Liver (tissue), 3 donors: ENCODE results near the gene SLC49A4.

Experiments
- GABPA ChIP-seq, 2 donors: IDR thresholded peaks in 1 of 2; conservative IDR thresholded peaks in 1 of 2; 2 replicates each; pipeline ENCODE4 v1.6.1; 2016; ENCODE audit warnings: antibody characterized with exemption in 2 of 2, mild to moderate bottlenecking in 1 of 2, moderate library complexity in 1 of 2
- HNF4G ChIP-seq: IDR thresholded peaks from 2 replicates; pipeline ENCODE4 v1.6.1; 2016; ENCODE audit warnings: antibody characterized with exemption
- RAD21 ChIP-seq, 2 donors: IDR thresholded peaks; 2 replicates each; pipeline ENCODE4 v1.6.1; 2016; ENCODE audit warnings: antibody characterized with exemption in 2 of 2, mild to moderate bottlenecking in 2 of 2
- RXRA ChIP-seq, 2 donors: IDR thresholded peaks; 2 replicates each; pipeline ENCODE4 v1.6.1; 2017 to 2018; ENCODE audit warnings: antibody characterized with exemption in 2 of 2, mild to moderate bottlenecking in 1 of 2
- SP1 ChIP-seq: IDR thresholded peaks from 2 replicates; pipeline ENCODE4 v1.6.1; 2018; ENCODE audit warnings: antibody characterized with exemption, mild to moderate bottlenecking
- TAF1 ChIP-seq: conservative IDR thresholded peaks from 2 replicates; pipeline ENCODE4 v1.6.1; 2016; ENCODE audit warnings: antibody characterized with exemption, mild to moderate bottlenecking
- TF ChIP-seq, protein P1 (sequence below): IDR thresholded peaks from 2 replicates; pipeline ENCODE4 v1.6.1; 2016; ENCODE audit warnings: antibody characterized with exemption
- TF ChIP-seq, protein P2 (sequence below): fragments of 150-350 bp; IDR thresholded peaks from 2 replicates; pipeline ENCODE4 v1.5.1; 2017; ENCODE audit warnings: improper control_type of control experiment, low read depth, low read length; ENCODE audit not compliant: missing input control
- TF ChIP-seq, protein P3 (sequence below): IDR thresholded peaks from 2 replicates; pipeline ENCODE4 v1.6.1; 2016; ENCODE audit warnings: antibody characterized with exemption
- TF ChIP-seq, protein P4 (sequence below): IDR thresholded peaks from 2 replicates; pipeline ENCODE4 v1.6.1; 2016; ENCODE audit warnings: antibody characterized with exemption, mild to moderate bottlenecking
- donor health status: healthy.
- donor health status: healthy.

DNA sequence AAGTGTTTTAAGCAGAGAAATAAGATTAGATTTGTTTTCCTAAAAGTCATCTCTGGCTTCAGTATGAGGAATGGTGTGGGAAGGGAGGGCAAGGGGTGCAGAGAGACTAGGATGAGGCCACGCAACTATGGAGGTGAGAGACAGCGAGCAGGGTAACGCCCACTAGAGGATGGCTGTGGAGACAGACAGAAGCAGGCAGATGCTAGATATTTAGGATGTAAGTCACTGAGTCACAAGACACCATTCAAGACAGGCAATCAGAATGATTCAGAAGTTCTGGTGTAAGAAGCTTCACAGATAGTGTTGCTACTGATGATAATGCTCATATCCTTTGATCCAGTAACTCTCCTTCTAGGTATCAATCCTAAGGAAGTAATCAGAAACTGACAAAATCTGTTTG, 20.3 kb upstream of the SLC49A4 start:
- TF ChIP-seq RXRA (IDR thresholded peaks at IDR 0.05) = no peak
- TF ChIP-seq, protein P1, sequence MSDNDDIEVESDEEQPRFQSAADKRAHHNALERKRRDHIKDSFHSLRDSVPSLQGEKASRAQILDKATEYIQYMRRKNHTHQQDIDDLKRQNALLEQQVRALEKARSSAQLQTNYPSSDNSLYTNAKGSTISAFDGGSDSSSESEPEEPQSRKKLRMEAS = no peak
- no peak for TF ChIP-seq HNF4G
- TF ChIP-seq GABPA (IDR thresholded peaks at IDR 0.05 in 1 of 2, conservative IDR thresholded peaks at IDR 0.05 in 1 of 2) = no peak
- no peak for TF ChIP-seq TAF1
- TF ChIP-seq RAD21 (IDR thresholded peaks at IDR 0.05) = no peak
- TF ChIP-seq, protein P2, sequence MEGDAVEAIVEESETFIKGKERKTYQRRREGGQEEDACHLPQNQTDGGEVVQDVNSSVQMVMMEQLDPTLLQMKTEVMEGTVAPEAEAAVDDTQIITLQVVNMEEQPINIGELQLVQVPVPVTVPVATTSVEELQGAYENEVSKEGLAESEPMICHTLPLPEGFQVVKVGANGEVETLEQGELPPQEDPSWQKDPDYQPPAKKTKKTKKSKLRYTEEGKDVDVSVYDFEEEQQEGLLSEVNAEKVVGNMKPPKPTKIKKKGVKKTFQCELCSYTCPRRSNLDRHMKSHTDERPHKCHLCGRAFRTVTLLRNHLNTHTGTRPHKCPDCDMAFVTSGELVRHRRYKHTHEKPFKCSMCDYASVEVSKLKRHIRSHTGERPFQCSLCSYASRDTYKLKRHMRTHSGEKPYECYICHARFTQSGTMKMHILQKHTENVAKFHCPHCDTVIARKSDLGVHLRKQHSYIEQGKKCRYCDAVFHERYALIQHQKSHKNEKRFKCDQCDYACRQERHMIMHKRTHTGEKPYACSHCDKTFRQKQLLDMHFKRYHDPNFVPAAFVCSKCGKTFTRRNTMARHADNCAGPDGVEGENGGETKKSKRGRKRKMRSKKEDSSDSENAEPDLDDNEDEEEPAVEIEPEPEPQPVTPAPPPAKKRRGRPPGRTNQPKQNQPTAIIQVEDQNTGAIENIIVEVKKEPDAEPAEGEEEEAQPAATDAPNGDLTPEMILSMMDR = no peak
- no peak for TF ChIP-seq SP1
- TF ChIP-seq, protein P3, sequence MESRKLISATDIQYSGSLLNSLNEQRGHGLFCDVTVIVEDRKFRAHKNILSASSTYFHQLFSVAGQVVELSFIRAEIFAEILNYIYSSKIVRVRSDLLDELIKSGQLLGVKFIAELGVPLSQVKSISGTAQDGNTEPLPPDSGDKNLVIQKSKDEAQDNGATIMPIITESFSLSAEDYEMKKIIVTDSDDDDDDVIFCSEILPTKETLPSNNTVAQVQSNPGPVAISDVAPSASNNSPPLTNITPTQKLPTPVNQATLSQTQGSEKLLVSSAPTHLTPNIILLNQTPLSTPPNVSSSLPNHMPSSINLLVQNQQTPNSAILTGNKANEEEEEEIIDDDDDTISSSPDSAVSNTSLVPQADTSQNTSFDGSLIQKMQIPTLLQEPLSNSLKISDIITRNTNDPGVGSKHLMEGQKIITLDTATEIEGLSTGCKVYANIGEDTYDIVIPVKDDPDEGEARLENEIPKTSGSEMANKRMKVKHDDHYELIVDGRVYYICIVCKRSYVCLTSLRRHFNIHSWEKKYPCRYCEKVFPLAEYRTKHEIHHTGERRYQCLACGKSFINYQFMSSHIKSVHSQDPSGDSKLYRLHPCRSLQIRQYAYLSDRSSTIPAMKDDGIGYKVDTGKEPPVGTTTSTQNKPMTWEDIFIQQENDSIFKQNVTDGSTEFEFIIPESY = no peak
- TF ChIP-seq, protein P4, sequence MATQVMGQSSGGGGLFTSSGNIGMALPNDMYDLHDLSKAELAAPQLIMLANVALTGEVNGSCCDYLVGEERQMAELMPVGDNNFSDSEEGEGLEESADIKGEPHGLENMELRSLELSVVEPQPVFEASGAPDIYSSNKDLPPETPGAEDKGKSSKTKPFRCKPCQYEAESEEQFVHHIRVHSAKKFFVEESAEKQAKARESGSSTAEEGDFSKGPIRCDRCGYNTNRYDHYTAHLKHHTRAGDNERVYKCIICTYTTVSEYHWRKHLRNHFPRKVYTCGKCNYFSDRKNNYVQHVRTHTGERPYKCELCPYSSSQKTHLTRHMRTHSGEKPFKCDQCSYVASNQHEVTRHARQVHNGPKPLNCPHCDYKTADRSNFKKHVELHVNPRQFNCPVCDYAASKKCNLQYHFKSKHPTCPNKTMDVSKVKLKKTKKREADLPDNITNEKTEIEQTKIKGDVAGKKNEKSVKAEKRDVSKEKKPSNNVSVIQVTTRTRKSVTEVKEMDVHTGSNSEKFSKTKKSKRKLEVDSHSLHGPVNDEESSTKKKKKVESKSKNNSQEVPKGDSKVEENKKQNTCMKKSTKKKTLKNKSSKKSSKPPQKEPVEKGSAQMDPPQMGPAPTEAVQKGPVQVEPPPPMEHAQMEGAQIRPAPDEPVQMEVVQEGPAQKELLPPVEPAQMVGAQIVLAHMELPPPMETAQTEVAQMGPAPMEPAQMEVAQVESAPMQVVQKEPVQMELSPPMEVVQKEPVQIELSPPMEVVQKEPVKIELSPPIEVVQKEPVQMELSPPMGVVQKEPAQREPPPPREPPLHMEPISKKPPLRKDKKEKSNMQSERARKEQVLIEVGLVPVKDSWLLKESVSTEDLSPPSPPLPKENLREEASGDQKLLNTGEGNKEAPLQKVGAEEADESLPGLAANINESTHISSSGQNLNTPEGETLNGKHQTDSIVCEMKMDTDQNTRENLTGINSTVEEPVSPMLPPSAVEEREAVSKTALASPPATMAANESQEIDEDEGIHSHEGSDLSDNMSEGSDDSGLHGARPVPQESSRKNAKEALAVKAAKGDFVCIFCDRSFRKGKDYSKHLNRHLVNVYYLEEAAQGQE = no peak
